ENCODE data around the gene PEX7.

Gene PEX7

GRCh38 chr6:136880748-136881460 lies 58.5 kb downstream of the PEX7 start:
- TF ChIP-seq CTCF (IDR thresholded peaks at IDR 0.05; ENCODE audit: low read depth, low read length): no peak
- DNase-seq (ENCODE audit: low read depth in 2 of 2): no peak
- no peak overlapping the region for H3K4me3 ChIP-seq (replicated peaks in 1 of 2; ENCODE audit: low read depth in 2 of 2, low read length in 2 of 2)

- no peak for TF ChIP-seq CTCF (IDR thresholded peaks at IDR 0.05; ENCODE audit: low read depth, low read length)
- peak in 1 of 2 donors; percentile 40 for DNase-seq (ENCODE audit: low read depth in 2 of 2)
- no peak overlapping the region for H3K4me3 ChIP-seq (replicated peaks in 1 of 2; ENCODE audit: low read depth in 2 of 2, low read length in 2 of 2)
Observed at GRCh38 chr6:136886091-136886490, 63.7 kb downstream of the PEX7 start.

- no peak for TF ChIP-seq CTCF (IDR thresholded peaks at IDR 0.05; ENCODE audit: low read depth, low read length)
- no peak for DNase-seq (ENCODE audit: low read depth in 2 of 2)
- no peak overlapping the region for H3K4me3 ChIP-seq (replicated peaks in 1 of 2; ENCODE audit: low read depth in 2 of 2, low read length in 2 of 2)
Observed at GRCh38 chr6:136887953-136888352, 65.6 kb downstream of the PEX7 start.

GRCh38 chr6:136889271-136890193 lies 67.1 kb downstream of the PEX7 start:
- no peak for TF ChIP-seq CTCF (IDR thresholded peaks at IDR 0.05; ENCODE audit: low read depth, low read length)
- no peak overlapping the region for H3K4me3 ChIP-seq (replicated peaks in 1 of 2; ENCODE audit: low read depth in 2 of 2, low read length in 2 of 2)
- DNase-seq (ENCODE audit: low read depth in 2 of 2): no peak

- H3K4me3 ChIP-seq (replicated peaks in 1 of 2; ENCODE audit: low read depth in 2 of 2, low read length in 2 of 2): no peak overlapping the region
- DNase-seq (ENCODE audit: low read depth in 2 of 2): no peak
- no peak for TF ChIP-seq CTCF (IDR thresholded peaks at IDR 0.05; ENCODE audit: low read depth, low read length)
Observed at GRCh38 chr6:136890194-136890839, 67.9 kb downstream of the PEX7 start.

GRCh38 chr6:136890986-136891385 lies 68.6 kb downstream of the PEX7 start:
- no peak for TF ChIP-seq CTCF (IDR thresholded peaks at IDR 0.05; ENCODE audit: low read depth, low read length)
- DNase-seq (ENCODE audit: low read depth in 2 of 2): no peak
- no peak overlapping the region for H3K4me3 ChIP-seq (replicated peaks in 1 of 2; ENCODE audit: low read depth in 2 of 2, low read length in 2 of 2)

Data from cardiac fibroblast (primary cell).